Sigmoid colon (tissue), 4 donors: ENCODE results near the gene EVA1B.

Source experiments
- EP300 ChIP-seq, 4 donors: sonication (generic); formaldehyde crosslinking; IDR thresholded peaks; one replicate each; pipeline ENCODE4 v1.6.1; 2017; ENCODE audit warnings: antibody characterized with exemption in 4 of 4
- POLR2A ChIP-seq, 2 donors: fragments of 450-650 bp; IDR thresholded peaks; one replicate each; pipeline ENCODE4 v1.6.1; 2016; ENCODE audit warnings: antibody characterized with exemption in 2 of 2, mild to moderate bottlenecking in 2 of 2, moderate library complexity in 2 of 2
- POLR2AphosphoS5 ChIP-seq, 4 donors: sonication (generic); formaldehyde crosslinking; IDR thresholded peaks; one replicate each; pipeline ENCODE4 v1.6.1; 2017; ENCODE audit warnings: antibody characterized with exemption in 4 of 4
- TF ChIP-seq, protein P1 (sequence below), 4 experiments: fragments of 450-650 bp in 3 of 4; fragments of 200-600 bp in 1 of 4; IDR thresholded peaks; one replicate each; pipeline ENCODE4 v1.5.1; 2016 to 2019; ENCODE audit warnings: antibody characterized with exemption in 4 of 4, mild to moderate bottlenecking in 3 of 4, moderate library complexity in 2 of 4

DNA sequence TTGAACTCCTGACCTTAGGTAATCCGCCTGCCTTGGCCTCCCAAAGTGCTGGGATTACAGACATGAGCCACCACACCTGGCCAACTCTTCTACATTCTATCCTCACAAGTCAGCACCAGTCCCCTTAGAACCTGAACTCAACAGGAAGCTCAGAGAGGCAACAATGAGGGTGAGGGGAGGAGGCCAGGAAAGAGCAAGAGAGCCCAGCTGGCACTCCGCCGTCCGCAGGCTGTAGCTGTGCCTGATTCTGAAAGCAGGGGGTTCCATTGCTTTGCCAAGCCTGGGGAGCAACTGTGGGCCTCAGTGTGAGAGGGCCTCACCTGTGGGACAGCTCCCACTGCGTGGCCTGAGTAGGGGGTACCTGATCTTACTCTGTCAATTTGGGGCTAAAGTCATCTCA is 43.6 kb upstream of the EVA1B start:
- TF ChIP-seq POLR2A (IDR thresholded peaks at IDR 0.05) (no peak), POLR2AphosphoS5 (IDR thresholded peaks at IDR 0.05) (no peak), EP300 (IDR thresholded peaks at IDR 0.05) (no peak)
- TF ChIP-seq, protein P1, sequence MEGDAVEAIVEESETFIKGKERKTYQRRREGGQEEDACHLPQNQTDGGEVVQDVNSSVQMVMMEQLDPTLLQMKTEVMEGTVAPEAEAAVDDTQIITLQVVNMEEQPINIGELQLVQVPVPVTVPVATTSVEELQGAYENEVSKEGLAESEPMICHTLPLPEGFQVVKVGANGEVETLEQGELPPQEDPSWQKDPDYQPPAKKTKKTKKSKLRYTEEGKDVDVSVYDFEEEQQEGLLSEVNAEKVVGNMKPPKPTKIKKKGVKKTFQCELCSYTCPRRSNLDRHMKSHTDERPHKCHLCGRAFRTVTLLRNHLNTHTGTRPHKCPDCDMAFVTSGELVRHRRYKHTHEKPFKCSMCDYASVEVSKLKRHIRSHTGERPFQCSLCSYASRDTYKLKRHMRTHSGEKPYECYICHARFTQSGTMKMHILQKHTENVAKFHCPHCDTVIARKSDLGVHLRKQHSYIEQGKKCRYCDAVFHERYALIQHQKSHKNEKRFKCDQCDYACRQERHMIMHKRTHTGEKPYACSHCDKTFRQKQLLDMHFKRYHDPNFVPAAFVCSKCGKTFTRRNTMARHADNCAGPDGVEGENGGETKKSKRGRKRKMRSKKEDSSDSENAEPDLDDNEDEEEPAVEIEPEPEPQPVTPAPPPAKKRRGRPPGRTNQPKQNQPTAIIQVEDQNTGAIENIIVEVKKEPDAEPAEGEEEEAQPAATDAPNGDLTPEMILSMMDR (IDR thresholded peaks at IDR 0.05) = no peak
